ENCODE results near the gene CADPS.

CADPS gene

DNA sequence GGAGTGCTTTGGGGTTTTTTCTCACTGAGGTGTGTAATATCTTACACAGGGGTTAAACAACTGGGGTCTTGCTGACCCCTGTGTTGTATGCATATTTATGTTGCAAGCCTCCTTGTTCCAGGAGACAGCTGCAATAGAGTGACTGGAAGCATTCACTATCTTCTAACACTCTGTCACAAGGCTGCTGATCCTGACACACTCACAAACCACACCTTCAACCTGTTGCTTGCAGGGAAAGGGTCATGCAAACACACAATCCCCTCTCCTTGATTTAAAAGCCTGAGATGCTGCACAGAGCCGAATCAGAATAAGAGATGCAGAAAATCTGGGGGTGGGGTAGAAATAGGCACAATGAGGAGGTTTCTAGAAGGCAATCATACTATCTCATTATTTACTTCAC, 197.3 kb downstream of the CADPS start:
- TF ChIP-seq TAF1 (IDR thresholded peaks at IDR 0.05; ENCODE audit: borderline replicate concordance, insufficient read depth, low read length): no peak
- TF ChIP-seq POLR2AphosphoS5 (IDR thresholded peaks at IDR 0.05; ENCODE audit: low read depth, low read length): no peak
- TF ChIP-seq, protein P1, sequence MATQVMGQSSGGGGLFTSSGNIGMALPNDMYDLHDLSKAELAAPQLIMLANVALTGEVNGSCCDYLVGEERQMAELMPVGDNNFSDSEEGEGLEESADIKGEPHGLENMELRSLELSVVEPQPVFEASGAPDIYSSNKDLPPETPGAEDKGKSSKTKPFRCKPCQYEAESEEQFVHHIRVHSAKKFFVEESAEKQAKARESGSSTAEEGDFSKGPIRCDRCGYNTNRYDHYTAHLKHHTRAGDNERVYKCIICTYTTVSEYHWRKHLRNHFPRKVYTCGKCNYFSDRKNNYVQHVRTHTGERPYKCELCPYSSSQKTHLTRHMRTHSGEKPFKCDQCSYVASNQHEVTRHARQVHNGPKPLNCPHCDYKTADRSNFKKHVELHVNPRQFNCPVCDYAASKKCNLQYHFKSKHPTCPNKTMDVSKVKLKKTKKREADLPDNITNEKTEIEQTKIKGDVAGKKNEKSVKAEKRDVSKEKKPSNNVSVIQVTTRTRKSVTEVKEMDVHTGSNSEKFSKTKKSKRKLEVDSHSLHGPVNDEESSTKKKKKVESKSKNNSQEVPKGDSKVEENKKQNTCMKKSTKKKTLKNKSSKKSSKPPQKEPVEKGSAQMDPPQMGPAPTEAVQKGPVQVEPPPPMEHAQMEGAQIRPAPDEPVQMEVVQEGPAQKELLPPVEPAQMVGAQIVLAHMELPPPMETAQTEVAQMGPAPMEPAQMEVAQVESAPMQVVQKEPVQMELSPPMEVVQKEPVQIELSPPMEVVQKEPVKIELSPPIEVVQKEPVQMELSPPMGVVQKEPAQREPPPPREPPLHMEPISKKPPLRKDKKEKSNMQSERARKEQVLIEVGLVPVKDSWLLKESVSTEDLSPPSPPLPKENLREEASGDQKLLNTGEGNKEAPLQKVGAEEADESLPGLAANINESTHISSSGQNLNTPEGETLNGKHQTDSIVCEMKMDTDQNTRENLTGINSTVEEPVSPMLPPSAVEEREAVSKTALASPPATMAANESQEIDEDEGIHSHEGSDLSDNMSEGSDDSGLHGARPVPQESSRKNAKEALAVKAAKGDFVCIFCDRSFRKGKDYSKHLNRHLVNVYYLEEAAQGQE (IDR thresholded peaks at IDR 0.05; ENCODE audit: insufficient read depth in 1 of 2, low read depth in 2 of 2, low read length in 2 of 2): no peak
- TF ChIP-seq FOXP2 (optimal IDR thresholded peaks at IDR 0.05; ENCODE audit: borderline replicate concordance, extremely low read depth, extremely low read length, insufficient read depth): no peak
- TF ChIP-seq SIN3A (IDR thresholded peaks at IDR 0.05; ENCODE audit: borderline replicate concordance, insufficient read depth, low read length): no peak

- TF ChIP-seq, protein P1 (IDR thresholded peaks at IDR 0.05; ENCODE audit: insufficient read depth in 1 of 2, low read depth in 2 of 2, low read length in 2 of 2): no peak
- no peak for TF ChIP-seq FOXP2 (optimal IDR thresholded peaks at IDR 0.05; ENCODE audit: borderline replicate concordance, extremely low read depth, extremely low read length, insufficient read depth)
- no peak for TF ChIP-seq TAF1 (IDR thresholded peaks at IDR 0.05; ENCODE audit: borderline replicate concordance, insufficient read depth, low read length)
- TF ChIP-seq POLR2AphosphoS5 (IDR thresholded peaks at IDR 0.05; ENCODE audit: low read depth, low read length): no peak
- no peak for TF ChIP-seq SIN3A (IDR thresholded peaks at IDR 0.05; ENCODE audit: borderline replicate concordance, insufficient read depth, low read length)
Observed at GRCh38 chr3:62676689-62677271, 198.4 kb downstream of the CADPS start.

GRCh38 chr3:62675492-62675891, 199.7 kb downstream of the CADPS start:
- TF ChIP-seq, protein P1 (IDR thresholded peaks at IDR 0.05; ENCODE audit: insufficient read depth in 1 of 2, low read depth in 2 of 2, low read length in 2 of 2): no peak
- TF ChIP-seq TAF1 (IDR thresholded peaks at IDR 0.05; ENCODE audit: borderline replicate concordance, insufficient read depth, low read length) (no peak), SIN3A (IDR thresholded peaks at IDR 0.05; ENCODE audit: borderline replicate concordance, insufficient read depth, low read length) (no peak), FOXP2 (optimal IDR thresholded peaks at IDR 0.05; ENCODE audit: borderline replicate concordance, extremely low read depth, extremely low read length, insufficient read depth) (no peak), POLR2AphosphoS5 (IDR thresholded peaks at IDR 0.05; ENCODE audit: low read depth, low read length) (no peak)

GRCh38 chr3:62672988-62673313, 202.3 kb downstream of the CADPS start:
- no peak for TF ChIP-seq SIN3A (IDR thresholded peaks at IDR 0.05; ENCODE audit: borderline replicate concordance, insufficient read depth, low read length)
- TF ChIP-seq POLR2AphosphoS5 (IDR thresholded peaks at IDR 0.05; ENCODE audit: low read depth, low read length): no peak

GRCh38 chr3:62672270-62672987, 202.8 kb downstream of the CADPS start:
- no peak for TF ChIP-seq TAF1 (IDR thresholded peaks at IDR 0.05; ENCODE audit: borderline replicate concordance, insufficient read depth, low read length)
- TF ChIP-seq, protein P1 (IDR thresholded peaks at IDR 0.05; ENCODE audit: insufficient read depth in 1 of 2, low read depth in 2 of 2, low read length in 2 of 2): no peak
- TF ChIP-seq FOXP2 (optimal IDR thresholded peaks at IDR 0.05; ENCODE audit: borderline replicate concordance, extremely low read depth, extremely low read length, insufficient read depth): no peak
- no peak for TF ChIP-seq POLR2AphosphoS5 (IDR thresholded peaks at IDR 0.05; ENCODE audit: low read depth, low read length)
- no peak for TF ChIP-seq SIN3A (IDR thresholded peaks at IDR 0.05; ENCODE audit: borderline replicate concordance, insufficient read depth, low read length)

Data from PFSK-1 (cell line).